Endodermal cell (in vitro differentiated cells): ENCODE measurements around the gene CLIP1. TPM values are rescaled to one million over a fixed set of nuclear protein-coding genes. Genes with fewer than 3 reads are reported as not detected.

Experiments used
- DNase-seq: peaks from one replicate; pipeline ENCODE4 v3.0.0-alpha.2; 2017
- H3K27ac ChIP-seq: 2 replicates; pipeline ENCODE4 v1.5.1; 2013; ENCODE audit warnings: mild to moderate bottlenecking, low read depth, low read length, moderate library complexity
- H3K27me3 ChIP-seq: 2 replicates; pipeline ENCODE4 v1.6.1; 2013; ENCODE audit warnings: mild to moderate bottlenecking, low read length, moderate library complexity; ENCODE audit not compliant: insufficient read depth, control insufficient read depth, poor library complexity, severe bottlenecking
- H3K36me3 ChIP-seq: 2 replicates; pipeline ENCODE4 v1.7.0; 2013; ENCODE audit warnings: mild to moderate bottlenecking, low read length, moderate library complexity; ENCODE audit not compliant: control insufficient read depth, insufficient read depth
- H3K4me1 ChIP-seq: one replicate; pipeline ENCODE4 v1.7.0; 2013; ENCODE audit warnings: low read length; ENCODE audit not compliant: control insufficient read depth, insufficient read depth
- H3K4me3 ChIP-seq: 2 replicates; pipeline ENCODE4 v1.5.1; 2013; ENCODE audit warnings: mild to moderate bottlenecking, low read length, moderate library complexity
- H3K9ac ChIP-seq: 2 replicates; pipeline ENCODE4 v1.6.1; 2013; ENCODE audit warnings: mild to moderate bottlenecking, low read length, moderate library complexity; ENCODE audit not compliant: poor library complexity, severe bottlenecking; ENCODE audit errors: extremely low read depth
- H3K9me3 ChIP-seq: 2 replicates; pipeline ENCODE4 v1.6.1; 2013; ENCODE audit warnings: mild to moderate bottlenecking, low read length, moderate library complexity; ENCODE audit not compliant: control insufficient read depth
- H3K27ac Mint-ChIP-seq: 2 replicates; pipeline ENCODE4 v1.8.0; 2020; ENCODE audit warnings: mixed read lengths
- H3K27me3 Mint-ChIP-seq: 2 replicates; pipeline ENCODE4 v1.8.0; 2021; ENCODE audit warnings: mild to moderate bottlenecking, mixed read lengths; ENCODE audit not compliant: insufficient read depth
- H3K36me3 Mint-ChIP-seq: 2 replicates; pipeline ENCODE4 v1.8.0; 2020; ENCODE audit warnings: low read depth, mixed read lengths
- H3K4me1 Mint-ChIP-seq: 2 replicates; pipeline ENCODE4 v1.8.0; 2020; ENCODE audit warnings: mixed read lengths
- H3K4me3 Mint-ChIP-seq: 2 replicates; pipeline ENCODE4 v1.8.0; 2020; ENCODE audit warnings: mild to moderate bottlenecking, moderate library complexity, mixed read lengths
- H3K9me3 Mint-ChIP-seq: 2 replicates; pipeline ENCODE4 v1.8.0; 2020; ENCODE audit warnings: mild to moderate bottlenecking, mixed read lengths
- WGBS, 2 experiments: methylation state at CpG; one replicate each; pipeline versions ENCODE4 v1.1.5 to v1.1.7; 2013; ENCODE audit warnings: missing lambda C conversion rate in 2 of 2, mixed read lengths in 1 of 2; ENCODE audit not compliant: insufficient coverage in 1 of 2, insufficient read length in 1 of 2; 5-methylcytosine and 5-hydroxymethylcytosine counted together
- total RNA-seq, 2 donors: library from RNA; stranded (reverse); fragmentation: NEBNext Ultra II Directional in 1 of 2; extraction: Animal tissue kit (Norgen Biotek cat#: 25700) in 1 of 2; gene quantifications; 2 replicates in 1 of 2; 3 replicates in 1 of 2; pipeline ENCODE4 v1.2.1, GENCODE V29; 2021
- TF ChIP-seq, protein P1 (sequence below): fragments of 200-600 bp; sonication (generic); conservative IDR thresholded peaks from 2 replicates; pipeline ENCODE4 v1.5.0; 2021; ENCODE audit warnings: antibody characterized with exemption, mild to moderate bottlenecking

Gene CLIP1
- total RNA-seq, 2 donors from 2014 or later = 56.5 to 65.1 TPM

DNA sequence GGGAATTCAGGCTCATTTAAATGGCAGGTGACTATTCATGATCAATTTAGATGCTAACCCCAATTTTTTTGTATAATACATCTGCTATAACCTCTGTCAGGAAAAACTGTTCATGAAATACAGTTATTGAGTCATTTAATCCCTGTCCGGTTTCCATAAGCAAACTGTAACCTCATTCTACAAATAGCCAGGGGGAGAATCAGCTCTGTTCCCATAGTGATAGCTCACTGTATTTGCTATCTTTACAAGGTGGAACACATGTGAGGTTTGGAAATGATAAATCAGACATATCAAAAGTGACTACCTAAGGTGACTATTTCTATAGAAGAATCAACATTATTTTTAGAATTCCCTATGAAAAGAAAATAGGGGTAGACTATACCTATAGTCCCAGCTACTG, 117.5 kb downstream of the CLIP1 start:
- Mint-ChIP-seq H3K4me1 (no peaks in the 10 kb centered on the region), H3K27ac (no peak overlapping the region), H3K36me3 (peaks cover 33% of the 10 kb centered on the region), H3K27me3 (no peaks in the 10 kb centered on the region), H3K4me3 (no peak overlapping the region), H3K9me3 (no peaks in the 10 kb centered on the region)
- Histone ChIP-seq H3K9me3 (no peaks in the 10 kb centered on the region), H3K4me1 (no peaks in the 10 kb centered on the region), H3K4me3 (no peak overlapping the region), H3K27me3 (no peaks in the 10 kb centered on the region), H3K27ac (no peak overlapping the region), H3K36me3 (peaks cover 55% of the 10 kb centered on the region), H3K9ac (no peak overlapping the region)
- DNase-seq = no peak
- 100% methylated on average over 1 of the region's 1 CpG; no CpG with 5 or more reads in 1 of the 2 experiments for WGBS, 2 experiments
- TF ChIP-seq, protein P1, sequence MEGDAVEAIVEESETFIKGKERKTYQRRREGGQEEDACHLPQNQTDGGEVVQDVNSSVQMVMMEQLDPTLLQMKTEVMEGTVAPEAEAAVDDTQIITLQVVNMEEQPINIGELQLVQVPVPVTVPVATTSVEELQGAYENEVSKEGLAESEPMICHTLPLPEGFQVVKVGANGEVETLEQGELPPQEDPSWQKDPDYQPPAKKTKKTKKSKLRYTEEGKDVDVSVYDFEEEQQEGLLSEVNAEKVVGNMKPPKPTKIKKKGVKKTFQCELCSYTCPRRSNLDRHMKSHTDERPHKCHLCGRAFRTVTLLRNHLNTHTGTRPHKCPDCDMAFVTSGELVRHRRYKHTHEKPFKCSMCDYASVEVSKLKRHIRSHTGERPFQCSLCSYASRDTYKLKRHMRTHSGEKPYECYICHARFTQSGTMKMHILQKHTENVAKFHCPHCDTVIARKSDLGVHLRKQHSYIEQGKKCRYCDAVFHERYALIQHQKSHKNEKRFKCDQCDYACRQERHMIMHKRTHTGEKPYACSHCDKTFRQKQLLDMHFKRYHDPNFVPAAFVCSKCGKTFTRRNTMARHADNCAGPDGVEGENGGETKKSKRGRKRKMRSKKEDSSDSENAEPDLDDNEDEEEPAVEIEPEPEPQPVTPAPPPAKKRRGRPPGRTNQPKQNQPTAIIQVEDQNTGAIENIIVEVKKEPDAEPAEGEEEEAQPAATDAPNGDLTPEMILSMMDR = no peak

DNA sequence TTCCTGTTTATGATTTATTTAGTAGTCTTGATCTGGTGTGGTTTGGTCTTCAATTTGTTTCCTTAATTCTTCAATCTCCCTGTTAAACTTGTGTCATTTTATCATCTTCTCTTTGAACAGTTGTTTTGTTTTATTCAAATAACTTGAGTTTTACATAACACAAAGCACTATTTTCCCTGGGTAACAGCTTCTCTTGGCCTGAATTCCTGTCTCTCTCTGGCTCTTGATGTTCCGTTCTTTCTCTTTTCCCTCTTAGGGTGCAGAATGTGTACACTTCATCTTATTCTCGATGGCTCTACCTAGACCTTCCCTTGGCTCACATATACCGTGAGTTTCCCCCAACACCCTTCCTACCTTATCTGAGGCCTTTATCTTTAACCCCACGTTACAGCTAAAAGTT, 119.4 kb downstream of the CLIP1 start:
- Histone ChIP-seq H3K36me3 (peaks cover 44% of the 10 kb centered on the region), H3K4me3 (no peak overlapping the region)

DNA sequence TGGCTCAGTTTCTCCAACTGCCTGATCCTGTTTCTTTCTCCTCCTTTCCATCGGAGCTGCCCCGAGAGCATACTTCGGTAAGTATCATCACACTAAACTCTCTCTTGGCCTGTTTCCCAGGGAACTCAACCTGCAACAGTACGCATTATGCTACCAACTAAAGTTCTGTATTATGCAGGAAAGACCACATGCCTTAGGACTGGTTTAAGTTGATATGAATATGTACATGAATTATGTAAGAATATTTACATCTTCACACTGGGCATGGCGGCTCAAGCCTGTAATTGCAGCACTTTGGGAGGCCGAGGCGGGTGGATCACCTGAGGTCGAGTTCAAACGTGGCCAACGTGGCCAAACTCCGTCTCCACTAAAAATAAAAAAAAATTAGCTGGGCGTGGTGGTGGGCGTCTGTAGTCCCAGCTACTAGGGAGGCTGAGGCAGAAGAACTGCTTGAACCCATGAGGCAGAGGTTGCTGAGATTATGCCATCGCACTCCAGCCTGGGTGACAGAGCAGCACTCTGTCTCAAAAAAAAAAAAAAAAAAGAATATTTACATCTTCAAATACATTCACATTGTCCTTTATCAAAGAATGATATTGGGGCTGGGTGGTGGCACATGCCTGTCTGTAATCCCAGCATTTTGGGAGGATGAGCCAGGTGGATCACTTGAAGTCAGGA, 124.3 kb downstream of the CLIP1 start:
- no peak overlapping the region for H3K9ac ChIP-seq
- H3K27ac ChIP-seq = no peak overlapping the region
- no peak overlapping the region for H3K4me3 Mint-ChIP-seq
- DNase-seq = peak; percentile 27
- no peaks in the 10 kb centered on the region for H3K27me3 Mint-ChIP-seq
- H3K9me3 Mint-ChIP-seq = no peaks in the 10 kb centered on the region
- H3K4me1 ChIP-seq = no peaks in the 10 kb centered on the region
- H3K9me3 ChIP-seq = no peaks in the 10 kb centered on the region
- H3K36me3 Mint-ChIP-seq = peaks cover 48% of the 10 kb centered on the region
- H3K36me3 ChIP-seq = peaks cover 42% of the 10 kb centered on the region
- H3K27me3 ChIP-seq = no peaks in the 10 kb centered on the region
- no peak overlapping the region for H3K4me3 ChIP-seq
- TF ChIP-seq, protein P1 = no peak
- H3K27ac Mint-ChIP-seq = no peak overlapping the region
- H3K4me1 Mint-ChIP-seq = no peaks in the 10 kb centered on the region
- 87 to 96% methylated on average over 11 to 14 of the region's 14 CpGs for WGBS, 2 experiments

More for the DNA sequence above, 119.4 kb downstream of the CLIP1 start:
- no peak overlapping the region for H3K9ac ChIP-seq
- TF ChIP-seq, protein P1 = no peak
- H3K27ac ChIP-seq = no peak overlapping the region
- Mint-ChIP-seq H3K9me3 (no peaks in the 10 kb centered on the region), H3K4me1 (no peaks in the 10 kb centered on the region), H3K4me3 (no peak overlapping the region), H3K27me3 (no peaks in the 10 kb centered on the region), H3K36me3 (peaks cover 32% of the 10 kb centered on the region), H3K27ac (no peak overlapping the region)
- WGBS, 2 experiments = 92 to 96% methylated on average over 3 to 4 of the region's 4 CpGs
- no peaks in the 10 kb centered on the region for H3K9me3 ChIP-seq
- H3K4me1 ChIP-seq = no peaks in the 10 kb centered on the region
- DNase-seq = no peak
- no peaks in the 10 kb centered on the region for H3K27me3 ChIP-seq
